ENCODE measurements around the gene HELZ2.
"Not testable (repeated sequence)": the region's sequence is repeated elsewhere in the genome, so short reads cannot be mapped to it uniquely, and the experiment has no call there.

The HELZ2 gene, protein sequence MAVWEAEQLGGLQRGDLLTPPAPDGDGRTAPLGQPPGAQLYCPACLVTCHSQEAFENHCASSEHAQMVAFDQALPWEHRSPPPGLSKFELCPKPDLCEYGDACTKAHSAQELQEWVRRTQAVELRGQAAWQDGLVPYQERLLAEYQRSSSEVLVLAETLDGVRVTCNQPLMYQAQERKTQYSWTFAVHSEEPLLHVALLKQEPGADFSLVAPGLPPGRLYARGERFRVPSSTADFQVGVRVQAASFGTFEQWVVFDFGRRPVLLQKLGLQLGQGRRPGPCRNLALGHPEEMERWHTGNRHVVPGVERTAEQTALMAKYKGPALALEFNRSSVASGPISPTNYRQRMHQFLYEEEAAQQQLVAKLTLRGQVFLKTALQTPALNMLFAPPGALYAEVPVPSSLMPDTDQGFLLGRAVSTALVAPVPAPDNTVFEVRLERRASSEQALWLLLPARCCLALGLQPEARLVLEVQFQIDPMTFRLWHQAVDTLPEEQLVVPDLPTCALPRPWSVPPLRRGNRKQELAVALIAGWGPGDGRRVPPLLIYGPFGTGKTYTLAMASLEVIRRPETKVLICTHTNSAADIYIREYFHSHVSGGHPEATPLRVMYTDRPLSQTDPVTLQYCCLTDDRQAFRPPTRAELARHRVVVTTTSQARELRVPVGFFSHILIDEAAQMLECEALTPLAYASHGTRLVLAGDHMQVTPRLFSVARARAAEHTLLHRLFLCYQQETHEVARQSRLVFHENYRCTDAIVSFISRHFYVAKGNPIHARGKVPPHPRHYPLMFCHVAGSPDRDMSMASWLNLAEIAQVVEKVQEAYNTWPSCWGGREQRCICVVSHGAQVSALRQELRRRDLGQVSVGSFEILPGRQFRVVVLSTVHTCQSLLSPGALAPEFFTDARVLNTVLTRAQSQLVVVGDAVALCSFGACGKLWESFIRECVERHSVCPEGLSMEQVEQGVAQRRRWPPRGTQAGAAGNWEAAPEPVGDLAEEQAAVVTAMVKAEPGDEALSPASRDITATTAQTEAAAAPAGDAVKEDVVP (N-terminal part only)

DNA sequence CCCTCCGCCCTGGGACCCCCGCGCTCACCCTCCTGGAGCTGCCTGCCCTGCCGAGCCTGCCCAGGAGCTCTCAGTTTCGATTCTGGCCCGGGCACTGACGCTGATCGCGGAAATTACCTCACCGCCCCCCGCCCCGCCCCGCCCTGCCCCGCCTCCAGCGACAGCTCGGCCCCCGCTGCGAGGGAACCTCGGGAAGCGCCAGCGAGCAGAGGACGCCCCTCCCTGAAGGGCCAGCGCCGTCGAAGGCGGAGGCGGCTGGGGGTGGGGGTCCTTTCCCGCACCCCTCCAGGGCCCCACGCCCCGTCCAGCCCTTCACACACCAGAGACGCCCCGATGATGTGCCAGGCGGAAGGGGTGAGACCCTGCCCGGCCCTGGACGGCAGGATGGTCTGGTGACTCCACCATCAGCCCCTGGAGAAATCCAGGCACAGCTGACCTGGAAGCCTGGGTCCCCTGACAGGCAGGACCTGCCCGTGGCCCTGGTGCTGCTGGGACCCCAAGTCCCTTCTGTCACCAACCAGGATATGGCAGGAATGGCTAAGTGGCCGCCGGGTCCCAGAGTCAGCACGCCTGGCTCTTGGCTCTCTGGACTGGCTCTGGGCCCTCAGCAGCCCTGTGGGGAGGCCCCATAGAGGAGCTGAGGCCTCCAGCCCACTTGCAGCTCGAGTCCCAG is at the start of gene HELZ2:
HELZ2 (minus strand) TSS at position 84 of the 673 bp plus-strand sequence. CDS start 1,854 bp downstream, outside the sequence.
- peak; percentile 93 for DNase-seq (ENCODE audit: low spot score)

DNA sequence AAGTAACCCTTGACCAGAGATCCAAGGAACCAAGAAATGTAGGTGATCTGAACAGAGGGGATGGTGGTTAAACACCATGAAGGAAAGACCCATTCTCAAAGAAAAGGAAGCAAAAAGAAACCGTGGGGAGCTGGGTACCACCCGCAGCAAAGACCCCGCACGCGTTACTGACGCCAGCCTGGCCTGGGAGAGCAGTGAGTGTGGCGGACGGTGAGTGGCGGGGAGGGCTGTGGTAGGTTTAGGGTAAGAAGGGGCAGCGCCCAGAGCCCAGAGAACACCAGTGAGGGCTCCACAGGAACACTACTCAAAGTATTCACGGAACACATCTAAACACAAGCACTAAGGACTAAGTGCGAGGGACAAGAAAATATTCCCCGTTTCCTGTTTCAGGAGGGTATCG is 48.7 kb upstream of the HELZ2 start:
- no peak for DNase-seq (ENCODE audit: low spot score)

DNA sequence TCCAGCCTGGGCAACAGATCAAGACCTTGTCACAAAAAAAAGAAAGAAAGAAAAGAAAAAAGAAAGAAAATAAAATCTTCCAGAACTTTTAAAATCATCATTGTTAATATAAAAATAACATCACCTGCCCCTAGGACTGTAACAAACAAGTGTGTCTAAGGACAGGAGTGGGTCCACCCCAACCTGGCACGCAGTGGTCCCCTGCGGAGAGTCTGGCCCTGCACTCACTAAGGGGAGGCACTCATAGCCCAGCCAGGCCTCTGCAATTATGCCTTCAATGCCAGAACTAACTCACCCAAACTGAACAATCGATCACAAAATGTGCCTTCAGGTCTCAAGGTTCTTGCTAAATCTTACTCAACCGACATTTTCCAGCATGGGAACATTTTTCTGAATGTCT is 48.1 kb upstream of the HELZ2 start:
- DNase-seq (ENCODE audit: low spot score) = no peak

DNA sequence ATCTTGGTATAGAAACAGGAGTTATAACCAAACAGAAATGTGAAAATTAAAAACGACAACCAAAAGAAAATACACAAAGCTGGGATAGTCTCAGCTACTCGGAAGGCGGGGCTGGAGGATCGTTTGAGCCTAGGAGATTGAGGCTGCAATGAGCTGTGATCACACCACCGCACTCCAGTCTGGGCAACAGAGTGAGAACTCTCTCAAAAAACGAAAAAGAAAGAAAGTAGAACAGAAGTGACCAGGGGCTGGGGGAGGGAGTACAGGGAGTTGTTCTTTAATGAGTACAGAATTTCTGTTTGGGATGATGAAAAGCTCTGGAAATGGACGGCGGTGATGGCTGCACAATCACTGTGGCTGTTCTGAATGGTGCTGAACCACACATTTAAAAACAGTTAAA is 47.0 kb upstream of the HELZ2 start:
- no peak for DNase-seq (ENCODE audit: low spot score)

DNA sequence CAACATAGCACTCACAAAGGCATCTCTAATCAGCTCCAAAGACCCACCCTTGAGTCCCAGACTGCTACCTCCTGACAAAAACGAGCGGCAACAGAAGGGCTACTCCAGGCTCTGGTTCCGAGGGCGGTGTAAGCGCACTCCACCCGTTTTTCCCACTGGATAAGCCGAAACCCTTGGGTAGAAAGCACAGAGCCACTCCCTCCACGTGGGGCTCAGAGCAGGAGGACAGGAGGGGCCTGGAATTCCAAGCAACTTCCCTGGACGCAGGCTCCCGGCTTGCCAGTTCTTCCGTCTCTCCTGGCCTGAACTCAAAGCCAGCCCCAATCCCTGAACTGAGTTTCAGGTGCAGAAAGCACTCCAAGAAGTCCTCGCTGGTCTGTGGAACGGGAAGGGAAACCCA is 45.5 kb upstream of the HELZ2 start:
- DNase-seq (ENCODE audit: low spot score) = no peak

DNA sequence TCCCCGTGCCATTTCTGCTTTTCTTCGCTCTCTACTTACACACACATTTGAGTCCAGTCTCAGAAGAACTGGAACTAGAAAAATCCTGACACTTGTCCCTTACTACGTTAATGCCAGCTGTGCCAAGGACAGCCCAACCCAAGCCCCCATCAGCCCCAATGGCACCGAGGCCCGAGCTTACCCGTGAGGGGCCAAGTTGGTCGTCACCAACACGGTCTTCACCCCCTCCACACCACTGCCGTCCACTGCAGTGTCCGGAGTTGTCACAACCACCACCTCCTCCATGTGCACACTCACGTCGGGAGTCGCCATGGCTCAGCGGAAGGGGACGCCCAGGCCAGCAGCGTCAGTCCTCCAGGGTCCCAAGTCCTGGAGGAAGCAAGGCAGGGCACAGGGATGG is 45.0 kb upstream of the HELZ2 start:
- no peak for DNase-seq (ENCODE audit: low spot score)

DNA sequence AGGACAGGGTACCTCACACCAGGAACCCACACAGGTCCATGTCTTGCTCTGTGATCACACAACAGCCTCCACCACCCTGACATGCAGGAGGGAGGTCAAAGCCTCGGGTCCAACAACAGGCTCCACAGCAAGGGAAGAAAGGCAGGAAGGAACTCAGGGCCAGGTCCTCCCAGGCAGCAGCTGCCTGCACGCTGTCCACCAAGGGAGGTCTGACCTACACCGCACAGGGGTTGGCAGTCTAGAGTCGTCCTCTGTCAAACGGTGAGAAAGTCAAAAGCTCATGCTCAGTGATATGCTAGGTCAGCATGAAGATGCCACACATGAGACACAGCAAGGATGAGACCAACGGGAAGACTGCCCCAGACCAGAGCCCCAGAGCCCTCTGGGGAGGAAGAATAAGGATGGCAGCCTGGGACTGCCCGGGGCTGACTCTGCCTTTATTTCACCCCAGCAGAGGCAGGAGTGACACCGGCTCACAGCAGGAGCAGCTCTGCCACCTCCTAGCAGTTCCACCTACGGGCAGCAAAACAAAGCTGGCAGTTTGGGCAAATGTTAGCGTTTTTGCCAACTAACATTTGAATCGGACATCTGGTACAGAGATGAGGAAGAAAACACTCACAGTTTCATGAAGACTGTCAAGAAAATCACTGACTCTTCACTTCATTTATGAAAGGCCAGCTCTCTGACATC is 44.4 kb upstream of the HELZ2 start:
- no peak for DNase-seq (ENCODE audit: low spot score)

DNA sequence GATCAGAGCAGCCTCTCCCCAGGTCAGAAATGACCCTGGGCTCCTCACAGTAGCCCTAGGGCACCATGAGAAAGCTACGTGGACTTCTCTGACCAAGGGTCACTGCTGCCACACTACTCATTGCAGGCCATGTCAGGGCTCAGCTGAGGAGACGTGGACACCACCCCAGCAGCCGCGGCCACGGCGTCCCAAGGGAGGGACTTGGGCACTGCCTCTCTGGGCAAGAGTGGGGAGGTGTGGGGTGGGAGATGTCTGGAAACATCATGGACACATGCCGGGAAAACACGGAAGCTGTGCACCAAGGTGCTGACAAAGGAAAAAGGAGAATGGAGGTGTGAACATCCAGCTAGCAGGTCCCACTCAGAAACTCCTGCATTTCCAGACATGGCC is 43.8 kb upstream of the HELZ2 start:
- DNase-seq (ENCODE audit: low spot score) = no peak

DNA sequence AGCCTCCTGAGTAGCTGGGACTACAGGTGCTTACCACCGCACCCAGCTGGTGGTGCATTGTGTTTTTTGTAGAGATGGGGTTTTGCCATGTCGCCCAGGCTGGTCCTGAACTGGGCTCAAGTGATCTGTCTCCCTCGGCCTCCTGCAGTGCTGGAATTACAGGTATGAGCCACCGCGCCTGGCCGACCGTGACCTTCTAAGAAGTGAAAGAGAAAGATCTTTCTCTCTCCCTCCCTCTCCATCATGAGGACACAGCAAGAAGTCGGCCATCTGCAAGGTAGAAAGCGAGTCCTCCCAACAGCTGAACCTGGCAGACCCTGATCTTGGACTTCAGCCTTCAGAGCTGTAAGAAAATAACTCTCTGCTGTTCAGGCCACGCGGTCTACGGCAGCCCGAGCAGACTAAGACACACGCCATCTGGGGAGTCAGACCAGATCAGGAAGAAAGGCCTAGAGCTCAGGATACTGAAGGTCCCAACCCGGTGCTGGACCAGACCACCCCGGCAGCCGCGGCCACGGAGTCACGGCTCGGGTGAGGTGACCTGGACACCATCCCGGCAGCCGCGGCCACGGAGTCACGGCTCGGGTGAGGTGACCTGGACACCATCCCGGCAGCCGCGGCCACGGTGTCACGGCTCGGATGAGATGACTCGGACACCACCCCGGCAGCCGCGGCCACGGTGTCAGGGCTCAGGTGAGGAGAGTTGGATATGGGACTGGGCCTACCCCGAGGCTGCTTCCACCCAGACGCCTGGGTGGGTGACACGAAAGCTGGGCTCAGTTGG is 43.2 kb upstream of the HELZ2 start:
- no peak for DNase-seq (ENCODE audit: low spot score)

DNA sequence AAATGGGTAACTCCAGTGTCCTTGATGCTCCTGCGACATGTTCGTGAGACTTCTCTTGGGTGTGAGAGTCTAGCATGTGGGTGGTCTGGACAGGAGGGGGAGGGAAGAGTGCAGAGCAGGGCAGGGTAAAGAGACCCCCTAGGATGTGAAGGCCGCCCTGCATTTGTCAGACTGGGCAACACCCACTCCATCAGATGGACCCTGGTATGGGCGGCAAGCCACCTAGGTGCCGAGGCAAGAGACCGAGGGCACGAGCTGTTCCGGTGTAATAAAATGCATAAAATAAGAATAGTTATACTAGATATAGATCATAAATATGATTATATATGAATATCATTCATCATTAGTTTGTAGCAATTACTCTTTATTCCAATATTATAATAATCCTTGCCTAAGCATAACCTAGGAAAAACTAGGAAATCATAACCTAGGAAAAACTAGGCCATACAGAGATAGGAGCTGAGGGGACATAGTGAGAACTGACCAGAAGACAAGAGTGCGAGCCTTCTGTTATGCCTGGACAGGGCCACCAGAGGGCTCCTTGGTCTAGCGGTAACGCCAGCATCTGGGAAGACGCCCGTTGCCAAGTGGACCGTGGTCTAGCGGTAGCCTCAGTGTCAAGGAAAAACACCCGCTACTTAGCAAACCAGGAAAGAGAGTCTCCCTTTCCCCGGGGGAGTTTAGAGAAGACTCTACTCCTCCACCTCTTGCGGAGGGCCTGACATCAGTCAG is 40.0 kb upstream of the HELZ2 start:
- DNase-seq (ENCODE audit: low spot score) = not testable (repeated sequence)

DNA sequence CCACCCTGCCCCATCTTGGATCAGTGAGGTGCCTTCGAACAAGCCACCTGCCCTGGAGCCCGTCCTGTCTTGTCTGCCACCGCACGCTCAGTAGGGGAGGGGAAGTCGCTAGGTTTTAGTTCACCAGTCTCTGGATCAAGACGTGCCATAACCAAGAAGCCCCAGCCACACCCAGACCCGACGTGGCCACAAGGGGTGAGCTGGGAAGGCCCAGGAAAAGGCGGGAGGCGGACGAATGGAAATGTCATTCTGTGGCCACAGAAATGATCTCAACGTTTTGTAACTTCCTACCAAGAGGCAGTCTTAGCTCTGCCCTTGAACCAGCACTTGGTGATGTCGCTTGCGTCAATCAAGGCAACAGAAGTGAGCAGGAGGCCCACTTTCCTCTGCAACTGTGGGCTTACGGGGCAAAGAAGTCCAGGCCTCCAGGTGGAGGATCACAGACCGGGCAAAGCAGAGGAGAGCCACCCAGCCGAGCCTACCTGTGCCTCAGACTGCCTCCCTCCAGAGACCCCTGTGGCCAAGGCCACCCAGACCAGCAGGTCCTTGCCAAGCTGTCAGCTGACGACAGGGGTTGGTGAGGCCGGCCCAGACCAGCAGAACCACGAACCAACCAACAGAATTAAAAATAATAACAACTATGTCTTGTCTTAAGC is 38.4 kb upstream of the HELZ2 start:
- DNase-seq (ENCODE audit: low spot score) = no peak

DNA sequence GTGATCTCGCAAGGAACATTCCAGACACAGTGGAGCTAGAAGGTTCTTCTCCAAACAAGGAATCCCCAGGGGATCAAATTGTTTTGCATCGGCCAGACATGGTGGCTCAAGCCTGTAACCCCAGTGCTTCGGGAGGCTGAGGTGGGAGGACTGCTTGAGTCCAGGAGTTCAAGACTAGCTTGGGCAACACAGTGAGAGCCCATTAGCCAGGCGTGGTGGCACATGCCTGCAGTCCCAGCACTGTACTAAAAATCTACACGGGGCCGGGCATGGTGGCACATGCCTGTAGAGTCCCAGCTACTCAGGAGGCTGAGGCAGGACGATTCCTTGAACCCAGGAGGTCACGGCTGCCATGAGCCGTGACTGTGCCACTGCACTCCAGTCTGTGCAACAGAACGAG is 37.6 kb upstream of the HELZ2 start:
- no peak for DNase-seq (ENCODE audit: low spot score)

DNA sequence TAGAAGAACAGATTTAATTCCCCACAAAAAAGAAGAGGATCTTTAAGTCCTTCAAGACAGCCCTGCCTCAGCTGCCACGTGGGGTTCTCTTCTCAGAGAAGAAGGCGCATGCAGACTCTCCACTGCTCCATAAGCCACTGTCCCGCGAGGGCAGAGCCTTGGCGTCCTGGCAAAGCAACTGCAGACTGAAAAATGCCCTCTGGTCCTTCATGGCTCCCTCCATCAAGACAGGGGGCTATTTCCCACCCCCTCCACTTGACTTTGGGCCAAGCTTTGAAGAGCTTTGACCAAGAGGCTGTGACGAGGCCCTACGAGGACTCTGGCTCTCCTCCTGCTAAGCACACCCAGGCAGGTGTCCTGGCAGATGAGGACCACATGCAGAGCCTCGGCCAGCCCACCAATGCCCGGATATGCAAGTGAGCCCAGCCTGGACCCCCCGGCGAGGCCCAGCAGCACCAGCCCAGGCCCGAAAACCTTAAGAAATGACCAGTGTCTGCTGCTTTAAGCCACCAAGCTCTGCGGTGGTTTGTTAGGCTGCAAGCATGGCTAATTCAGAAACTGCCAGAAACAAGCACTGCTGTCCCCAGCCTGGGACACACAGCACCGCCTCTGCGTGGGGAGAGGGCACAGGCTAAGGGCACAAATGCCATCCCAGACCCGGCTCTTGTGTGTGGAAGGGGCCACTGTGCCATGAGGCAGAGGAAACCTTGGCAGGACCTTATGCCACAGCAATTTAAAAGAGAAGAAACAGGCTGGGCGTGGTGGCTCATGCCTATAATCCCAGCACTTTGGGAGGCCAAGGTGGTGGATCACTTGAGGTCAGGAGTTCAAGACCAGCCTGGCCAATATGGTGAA is 36.8 kb upstream of the HELZ2 start:
- DNase-seq (ENCODE audit: low spot score) = no peak

DNA sequence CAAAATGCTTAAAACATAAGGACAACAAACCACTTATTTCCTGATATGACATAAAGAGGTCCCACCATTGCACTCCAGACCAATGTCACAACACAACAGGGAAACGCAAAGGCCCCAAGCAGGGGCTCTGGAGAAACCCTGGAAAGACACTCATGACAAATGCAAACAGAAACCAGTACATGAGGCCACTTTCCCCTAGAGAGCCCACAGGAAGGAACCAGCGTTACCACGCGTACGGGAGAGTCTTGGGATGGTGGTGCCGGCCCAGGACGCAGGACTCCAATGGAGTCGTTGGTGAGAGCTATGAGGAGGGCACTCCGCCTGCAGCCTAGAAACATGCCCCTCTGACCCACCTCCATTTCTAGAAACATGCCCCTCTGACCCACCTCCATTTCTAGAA is 32.6 kb upstream of the HELZ2 start:
- no peak for DNase-seq (ENCODE audit: low spot score)

DNA sequence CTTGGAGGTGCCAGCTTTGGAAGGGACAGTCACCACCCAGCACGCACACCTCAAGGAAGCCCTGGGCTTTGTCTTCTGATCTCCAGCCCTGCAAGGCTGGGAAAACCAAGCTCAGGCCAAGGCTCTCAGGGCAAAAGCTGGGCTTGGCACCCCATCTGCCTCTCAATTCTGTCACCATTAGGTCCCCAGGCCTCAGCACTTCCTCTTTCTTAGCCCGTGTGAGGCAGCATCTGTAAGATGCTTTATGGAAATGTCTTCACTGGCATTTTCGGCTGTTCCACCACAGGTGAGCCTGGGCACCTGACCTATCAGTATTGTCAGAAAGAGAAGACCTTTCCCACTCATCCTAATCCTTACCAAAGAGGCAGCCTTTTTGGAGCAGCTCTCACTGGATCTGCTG is 28.3 kb upstream of the HELZ2 start:
- DNase-seq (ENCODE audit: low spot score) = no peak

DNA sequence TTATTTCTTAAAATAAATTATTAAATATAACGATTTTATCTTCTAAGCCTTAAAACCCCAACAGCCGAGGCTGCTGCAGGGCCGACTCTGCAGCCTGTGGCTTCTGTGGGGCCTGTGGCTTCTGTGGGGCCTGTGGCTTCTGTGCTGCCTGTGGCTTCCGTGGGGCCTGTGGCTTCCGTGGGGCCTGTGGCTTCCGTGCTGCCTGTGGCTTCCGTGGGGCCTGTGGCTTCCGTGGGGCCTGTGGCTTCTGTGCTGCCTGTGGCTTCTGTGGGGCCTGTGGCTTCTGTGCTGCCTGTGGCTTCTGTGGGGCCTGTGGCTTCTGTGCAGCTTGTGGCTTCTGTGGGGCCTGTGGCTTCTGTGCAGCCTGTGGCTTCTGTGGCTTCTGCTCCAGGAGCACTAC is 27.6 kb upstream of the HELZ2 start:
- not testable (repeated sequence) for DNase-seq (ENCODE audit: low spot score)

DNA sequence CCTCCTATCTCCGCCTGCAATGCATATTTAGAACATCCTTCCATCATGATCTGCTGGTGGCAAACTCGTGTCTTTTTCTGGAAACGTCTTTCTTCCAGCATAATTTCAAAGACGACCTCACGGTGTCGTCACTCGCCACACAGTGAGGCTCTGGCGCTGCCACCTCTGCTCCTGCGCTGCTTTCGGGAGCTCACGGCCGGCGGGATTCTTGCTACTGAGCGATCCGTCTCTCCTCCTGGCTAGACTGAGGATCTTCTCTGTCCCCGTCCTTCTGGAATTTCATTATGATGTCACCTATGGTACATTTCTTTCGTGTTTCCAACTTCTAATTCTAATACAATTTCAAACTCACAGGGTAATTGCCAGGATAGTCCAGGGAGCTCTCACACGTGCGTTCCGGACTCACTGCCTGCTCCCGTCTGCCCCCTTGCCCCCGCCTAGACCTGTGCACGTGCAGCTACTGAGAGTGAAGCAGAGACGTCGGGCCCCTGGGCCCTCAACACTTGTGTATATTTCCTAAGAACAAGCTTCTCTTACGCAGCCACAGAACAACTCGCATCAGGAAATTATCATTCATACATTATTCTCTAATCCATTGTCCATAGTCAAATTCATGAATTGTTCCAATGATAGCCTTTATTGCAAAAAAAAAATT is 25.5 kb upstream of the HELZ2 start:
- no peak for DNase-seq (ENCODE audit: low spot score)
